ENCODE results near the gene RBM7. TPM values are rescaled to one million over a fixed set of nuclear protein-coding genes. Genes with fewer than 3 reads are reported as not detected.

Gene RBM7
- total RNA-seq, 6 experiments from 2014 or later: 10.5 to 27.3 (median 15.3) TPM

- no peak overlapping the region for H3K27ac ChIP-seq
- DNase-seq (no peak), ATAC-seq (no peak)
- H3K4me1 ChIP-seq: no peaks in the 10 kb centered on the region
- intact Hi-C loops (cut with DNase I): no loop called here
- no peaks in the 10 kb centered on the region for H3K9me3 ChIP-seq
- TF ChIP-seq POLR2A (IDR thresholded peaks at IDR 0.05) (no peak), CTCF (IDR thresholded peaks at IDR 0.05) (no peak)
- H3K27me3 ChIP-seq: no peaks in the 10 kb centered on the region
- H3K4me3 ChIP-seq: no peak overlapping the region
- no peaks in the 10 kb centered on the region for H3K36me3 ChIP-seq
- WGBS (ENCODE audit: insufficient coverage, low coverage, low lambda C conversion rate, missing lambda C conversion rate): 77% methylated on average over 4 of the region's 4 CpGs
Measured at GRCh38 chr11:114362326-114362725, 38.1 kb upstream of the RBM7 start.

GRCh38 chr11:114362958-114363357, 37.5 kb upstream of the RBM7 start:
- no peak overlapping the region for H3K4me3 ChIP-seq
- H3K27me3 ChIP-seq: no peaks in the 10 kb centered on the region
- H3K36me3 ChIP-seq: no peaks in the 10 kb centered on the region
- ATAC-seq (no peak), DNase-seq (no peak)
- intact Hi-C loops (cut with DNase I): no loop called here
- no peak overlapping the region for H3K27ac ChIP-seq
- 50% methylated on average over 3 of the region's 3 CpGs for WGBS (ENCODE audit: insufficient coverage, low coverage, low lambda C conversion rate, missing lambda C conversion rate)
- no peak for TF ChIP-seq POLR2A (IDR thresholded peaks at IDR 0.05)
- no peak for TF ChIP-seq CTCF (IDR thresholded peaks at IDR 0.05)
- H3K4me1 ChIP-seq: no peaks in the 10 kb centered on the region
- H3K9me3 ChIP-seq: no peaks in the 10 kb centered on the region

- 74% methylated on average over 13 of the region's 13 CpGs for WGBS (ENCODE audit: insufficient coverage, low coverage, low lambda C conversion rate, missing lambda C conversion rate)
- intact Hi-C loops (cut with DNase I): no loop called here
- no peaks in the 10 kb centered on the region for H3K9me3 ChIP-seq
- no peak overlapping the region for H3K4me3 ChIP-seq
- H3K27ac ChIP-seq: no peak overlapping the region
- DNase-seq (no peak), ATAC-seq (no peak)
- H3K4me1 ChIP-seq: no peaks in the 10 kb centered on the region
- H3K27me3 ChIP-seq: no peaks in the 10 kb centered on the region
- TF ChIP-seq CTCF (IDR thresholded peaks at IDR 0.05) (no peak), POLR2A (IDR thresholded peaks at IDR 0.05) (no peak)
- no peaks in the 10 kb centered on the region for H3K36me3 ChIP-seq
Measured at GRCh38 chr11:114366331-114367243, 33.9 kb upstream of the RBM7 start.

GRCh38 chr11:114367244-114367957, 33.1 kb upstream of the RBM7 start:
- Histone ChIP-seq H3K9me3 (no peaks in the 10 kb centered on the region), H3K27ac (no peak overlapping the region), H3K27me3 (no peaks in the 10 kb centered on the region), H3K36me3 (no peaks in the 10 kb centered on the region), H3K4me1 (no peaks in the 10 kb centered on the region), H3K4me3 (no peak overlapping the region)
- intact Hi-C loops (cut with DNase I): no loop called here
- 53% methylated on average over 9 of the region's 9 CpGs for WGBS (ENCODE audit: insufficient coverage, low coverage, low lambda C conversion rate, missing lambda C conversion rate)
- ATAC-seq (no peak), DNase-seq (no peak)
- no peak for TF ChIP-seq POLR2A (IDR thresholded peaks at IDR 0.05)
- TF ChIP-seq CTCF (IDR thresholded peaks at IDR 0.05): no peak

Measured in right lobe of liver (tissue), 6 donors.